Neural cell (in vitro differentiated cells): ENCODE results near the gene NOS1AP.

Experiments
- EP300 ChIP-seq: fragments of 450-650 bp; conservative IDR thresholded peaks from 2 replicates; pipeline ENCODE4 v1.6.1; 2014; ENCODE audit warnings: antibody characterized with exemption, mild to moderate bottlenecking, moderate library complexity; ENCODE audit not compliant: poor library complexity, severe bottlenecking
- EZH2 ChIP-seq: fragments of 200-600, 300-800 bp; shearing (Covaris generic), sonication (generic); IDR thresholded peaks from 2 replicates; pipeline ENCODE4 v1.6.1; 2014; ENCODE audit warnings: antibody characterized with exemption, low read length, borderline replicate concordance, mild to moderate bottlenecking; ENCODE audit not compliant: insufficient read depth, poor library complexity, severe bottlenecking
- POLR2AphosphoS5 ChIP-seq: IDR thresholded peaks from 2 replicates; pipeline ENCODE4 v1.6.1; 2012
- TF ChIP-seq, protein P1 (sequence below): fragments of 450-650 bp; IDR thresholded peaks from 2 replicates; pipeline ENCODE4 v1.5.1; 2014; ENCODE audit warnings: antibody characterized with exemption, mild to moderate bottlenecking, moderate library complexity; ENCODE audit not compliant: poor library complexity, severe bottlenecking

DNA sequence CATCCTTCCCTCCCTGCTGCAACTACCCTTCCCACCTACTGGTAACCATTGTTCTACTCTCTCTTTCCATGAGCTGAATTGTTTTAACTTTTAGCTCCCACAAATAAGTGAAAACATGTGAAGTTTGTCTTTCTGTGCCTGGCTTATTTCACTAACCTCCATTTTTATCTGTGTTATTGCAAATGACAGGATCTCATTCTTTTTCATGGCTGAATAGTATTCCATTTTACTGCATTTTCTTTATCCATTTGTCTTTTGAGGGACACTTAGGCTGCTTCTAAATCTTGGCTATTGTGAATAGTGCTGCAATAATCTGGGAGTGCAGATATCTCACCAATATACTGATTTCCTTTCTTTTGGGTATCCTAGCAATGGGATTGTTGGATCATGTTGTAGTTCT lies 80.6 kb downstream of the NOS1AP start:
- TF ChIP-seq, protein P1, sequence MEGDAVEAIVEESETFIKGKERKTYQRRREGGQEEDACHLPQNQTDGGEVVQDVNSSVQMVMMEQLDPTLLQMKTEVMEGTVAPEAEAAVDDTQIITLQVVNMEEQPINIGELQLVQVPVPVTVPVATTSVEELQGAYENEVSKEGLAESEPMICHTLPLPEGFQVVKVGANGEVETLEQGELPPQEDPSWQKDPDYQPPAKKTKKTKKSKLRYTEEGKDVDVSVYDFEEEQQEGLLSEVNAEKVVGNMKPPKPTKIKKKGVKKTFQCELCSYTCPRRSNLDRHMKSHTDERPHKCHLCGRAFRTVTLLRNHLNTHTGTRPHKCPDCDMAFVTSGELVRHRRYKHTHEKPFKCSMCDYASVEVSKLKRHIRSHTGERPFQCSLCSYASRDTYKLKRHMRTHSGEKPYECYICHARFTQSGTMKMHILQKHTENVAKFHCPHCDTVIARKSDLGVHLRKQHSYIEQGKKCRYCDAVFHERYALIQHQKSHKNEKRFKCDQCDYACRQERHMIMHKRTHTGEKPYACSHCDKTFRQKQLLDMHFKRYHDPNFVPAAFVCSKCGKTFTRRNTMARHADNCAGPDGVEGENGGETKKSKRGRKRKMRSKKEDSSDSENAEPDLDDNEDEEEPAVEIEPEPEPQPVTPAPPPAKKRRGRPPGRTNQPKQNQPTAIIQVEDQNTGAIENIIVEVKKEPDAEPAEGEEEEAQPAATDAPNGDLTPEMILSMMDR: no peak
- TF ChIP-seq POLR2AphosphoS5 (no peak), EZH2 (no peak), EP300 (no peak)
